Measurements from ENCODE around the gene PTPRN. TPM values are rescaled to one million over a fixed set of nuclear protein-coding genes. Genes with fewer than 3 reads are reported as not detected.

The PTPRN gene
- total and polyA plus RNA-seq, 2 experiments from 2014 or later, result 5.1 to 22.1 TPM

- no peaks in the 10 kb centered on the region; the same call in 1 of the 2 replicates for H3F3A ChIP-seq (replicated peaks; ENCODE audit: low read depth)
- ATAC-seq (peak; percentile 1), DNase-seq (ENCODE audit: low spot score) (no peak)
- Mint-ChIP-seq H3K27ac (peak overlapping the region; percentile 70; the same call in 1 of the 2 replicates), H3K9me3 (no peaks in the 10 kb centered on the region), H3K4me1 (peaks cover 44% of the 10 kb centered on the region), H3K27me3 (ENCODE audit: insufficient read depth, low read depth, poor library complexity) (peaks cover 41% of the 10 kb centered on the region), H3K36me3 (ENCODE audit: low read depth) (peaks cover 40% of the 10 kb centered on the region), H3K4me3 (peak overlapping the region; percentile 85)
- no peak overlapping the region for H3K27ac ChIP-seq (ENCODE audit: low read depth)
- TF ChIP-seq, protein P1, sequence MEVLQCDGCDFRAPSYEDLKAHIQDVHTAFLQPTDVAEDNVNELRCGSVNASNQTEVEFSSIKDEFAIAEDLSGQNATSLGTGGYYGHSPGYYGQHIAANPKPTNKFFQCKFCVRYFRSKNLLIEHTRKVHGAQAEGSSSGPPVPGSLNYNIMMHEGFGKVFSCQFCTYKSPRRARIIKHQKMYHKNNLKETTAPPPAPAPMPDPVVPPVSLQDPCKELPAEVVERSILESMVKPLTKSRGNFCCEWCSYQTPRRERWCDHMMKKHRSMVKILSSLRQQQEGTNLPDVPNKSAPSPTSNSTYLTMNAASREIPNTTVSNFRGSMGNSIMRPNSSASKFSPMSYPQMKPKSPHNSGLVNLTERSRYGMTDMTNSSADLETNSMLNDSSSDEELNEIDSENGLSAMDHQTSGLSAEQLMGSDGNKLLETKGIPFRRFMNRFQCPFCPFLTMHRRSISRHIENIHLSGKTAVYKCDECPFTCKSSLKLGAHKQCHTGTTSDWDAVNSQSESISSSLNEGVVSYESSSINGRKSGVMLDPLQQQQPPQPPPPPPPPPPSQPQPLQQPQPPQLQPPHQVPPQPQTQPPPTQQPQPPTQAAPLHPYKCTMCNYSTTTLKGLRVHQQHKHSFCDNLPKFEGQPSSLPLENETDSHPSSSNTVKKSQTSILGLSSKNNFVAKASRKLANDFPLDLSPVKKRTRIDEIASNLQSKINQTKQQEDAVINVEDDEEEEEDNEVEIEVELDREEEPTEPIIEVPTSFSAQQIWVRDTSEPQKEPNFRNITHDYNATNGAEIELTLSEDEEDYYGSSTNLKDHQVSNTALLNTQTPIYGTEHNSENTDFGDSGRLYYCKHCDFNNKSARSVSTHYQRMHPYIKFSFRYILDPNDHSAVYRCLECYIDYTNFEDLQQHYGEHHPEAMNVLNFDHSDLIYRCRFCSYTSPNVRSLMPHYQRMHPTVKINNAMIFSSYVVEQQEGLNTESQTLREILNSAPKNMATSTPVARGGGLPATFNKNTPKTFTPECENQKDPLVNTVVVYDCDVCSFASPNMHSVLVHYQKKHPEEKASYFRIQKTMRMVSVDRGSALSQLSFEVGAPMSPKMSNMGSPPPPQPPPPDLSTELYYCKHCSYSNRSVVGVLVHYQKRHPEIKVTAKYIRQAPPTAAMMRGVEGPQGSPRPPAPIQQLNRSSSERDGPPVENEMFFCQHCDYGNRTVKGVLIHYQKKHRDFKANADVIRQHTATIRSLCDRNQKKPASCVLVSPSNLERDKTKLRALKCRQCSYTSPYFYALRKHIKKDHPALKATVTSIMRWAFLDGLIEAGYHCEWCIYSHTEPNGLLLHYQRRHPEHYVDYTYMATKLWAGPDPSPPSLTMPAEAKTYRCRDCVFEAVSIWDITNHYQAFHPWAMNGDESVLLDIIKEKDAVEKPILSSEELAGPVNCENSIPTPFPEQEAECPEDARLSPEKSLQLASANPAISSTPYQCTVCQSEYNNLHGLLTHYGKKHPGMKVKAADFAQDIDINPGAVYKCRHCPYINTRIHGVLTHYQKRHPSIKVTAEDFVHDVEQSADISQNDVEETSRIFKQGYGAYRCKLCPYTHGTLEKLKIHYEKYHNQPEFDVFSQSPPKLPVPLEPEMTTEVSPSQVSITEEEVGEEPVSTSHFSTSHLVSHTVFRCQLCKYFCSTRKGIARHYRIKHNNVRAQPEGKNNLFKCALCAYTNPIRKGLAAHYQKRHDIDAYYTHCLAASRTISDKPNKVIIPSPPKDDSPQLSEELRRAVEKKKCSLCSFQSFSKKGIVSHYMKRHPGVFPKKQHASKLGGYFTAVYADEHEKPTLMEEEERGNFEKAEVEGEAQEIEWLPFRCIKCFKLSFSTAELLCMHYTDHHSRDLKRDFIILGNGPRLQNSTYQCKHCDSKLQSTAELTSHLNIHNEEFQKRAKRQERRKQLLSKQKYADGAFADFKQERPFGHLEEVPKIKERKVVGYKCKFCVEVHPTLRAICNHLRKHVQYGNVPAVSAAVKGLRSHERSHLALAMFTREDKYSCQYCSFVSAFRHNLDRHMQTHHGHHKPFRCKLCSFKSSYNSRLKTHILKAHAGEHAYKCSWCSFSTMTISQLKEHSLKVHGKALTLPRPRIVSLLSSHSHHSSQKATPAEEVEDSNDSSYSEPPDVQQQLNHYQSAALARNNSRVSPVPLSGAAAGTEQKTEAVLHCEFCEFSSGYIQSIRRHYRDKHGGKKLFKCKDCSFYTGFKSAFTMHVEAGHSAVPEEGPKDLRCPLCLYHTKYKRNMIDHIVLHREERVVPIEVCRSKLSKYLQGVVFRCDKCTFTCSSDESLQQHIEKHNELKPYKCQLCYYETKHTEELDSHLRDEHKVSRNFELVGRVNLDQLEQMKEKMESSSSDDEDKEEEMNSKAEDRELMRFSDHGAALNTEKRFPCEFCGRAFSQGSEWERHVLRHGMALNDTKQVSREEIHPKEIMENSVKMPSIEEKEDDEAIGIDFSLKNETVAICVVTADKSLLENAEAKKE (CRISPR knock-in tag; IDR thresholded peaks at IDR 0.05), result no peak
- TF ChIP-seq ZNF331 (CRISPR knock-in tag; IDR thresholded peaks at IDR 0.05; ENCODE audit: low read depth) (no peak), NANOG (IDR thresholded peaks at IDR 0.05; ENCODE audit: borderline replicate concordance) (no peak), POLR2AphosphoS5 (IDR thresholded peaks at IDR 0.05; ENCODE audit: low read depth) (no peak), EZH2 (IDR thresholded peaks at IDR 0.05; ENCODE audit: low read depth, unreplicated experiment) (no peak), ZNF114 (CRISPR knock-in tag; IDR thresholded peaks at IDR 0.05) (no peak), CTCF (conservative IDR thresholded peaks at IDR 0.05; ENCODE audit: low read depth in 2 of 2) (no peak), CREB1 (CRISPR knock-in tag; IDR thresholded peaks at IDR 0.05; ENCODE audit: low read depth) (no peak), STAT1 (IDR thresholded peaks at IDR 0.05; ENCODE audit: unreplicated experiment) (no peak), JUNB (IDR thresholded peaks at IDR 0.05; ENCODE audit: unreplicated experiment) (no peak), EZH2phosphoT487 (IDR thresholded peaks at IDR 0.05; ENCODE audit: unreplicated experiment) (no peak)
- TF ChIP-seq, protein P2, sequence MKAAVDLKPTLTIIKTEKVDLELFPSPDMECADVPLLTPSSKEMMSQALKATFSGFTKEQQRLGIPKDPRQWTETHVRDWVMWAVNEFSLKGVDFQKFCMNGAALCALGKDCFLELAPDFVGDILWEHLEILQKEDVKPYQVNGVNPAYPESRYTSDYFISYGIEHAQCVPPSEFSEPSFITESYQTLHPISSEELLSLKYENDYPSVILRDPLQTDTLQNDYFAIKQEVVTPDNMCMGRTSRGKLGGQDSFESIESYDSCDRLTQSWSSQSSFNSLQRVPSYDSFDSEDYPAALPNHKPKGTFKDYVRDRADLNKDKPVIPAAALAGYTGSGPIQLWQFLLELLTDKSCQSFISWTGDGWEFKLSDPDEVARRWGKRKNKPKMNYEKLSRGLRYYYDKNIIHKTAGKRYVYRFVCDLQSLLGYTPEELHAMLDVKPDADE (IDR thresholded peaks at IDR 0.05), result no peak
- TF ChIP-seq, protein P3, sequence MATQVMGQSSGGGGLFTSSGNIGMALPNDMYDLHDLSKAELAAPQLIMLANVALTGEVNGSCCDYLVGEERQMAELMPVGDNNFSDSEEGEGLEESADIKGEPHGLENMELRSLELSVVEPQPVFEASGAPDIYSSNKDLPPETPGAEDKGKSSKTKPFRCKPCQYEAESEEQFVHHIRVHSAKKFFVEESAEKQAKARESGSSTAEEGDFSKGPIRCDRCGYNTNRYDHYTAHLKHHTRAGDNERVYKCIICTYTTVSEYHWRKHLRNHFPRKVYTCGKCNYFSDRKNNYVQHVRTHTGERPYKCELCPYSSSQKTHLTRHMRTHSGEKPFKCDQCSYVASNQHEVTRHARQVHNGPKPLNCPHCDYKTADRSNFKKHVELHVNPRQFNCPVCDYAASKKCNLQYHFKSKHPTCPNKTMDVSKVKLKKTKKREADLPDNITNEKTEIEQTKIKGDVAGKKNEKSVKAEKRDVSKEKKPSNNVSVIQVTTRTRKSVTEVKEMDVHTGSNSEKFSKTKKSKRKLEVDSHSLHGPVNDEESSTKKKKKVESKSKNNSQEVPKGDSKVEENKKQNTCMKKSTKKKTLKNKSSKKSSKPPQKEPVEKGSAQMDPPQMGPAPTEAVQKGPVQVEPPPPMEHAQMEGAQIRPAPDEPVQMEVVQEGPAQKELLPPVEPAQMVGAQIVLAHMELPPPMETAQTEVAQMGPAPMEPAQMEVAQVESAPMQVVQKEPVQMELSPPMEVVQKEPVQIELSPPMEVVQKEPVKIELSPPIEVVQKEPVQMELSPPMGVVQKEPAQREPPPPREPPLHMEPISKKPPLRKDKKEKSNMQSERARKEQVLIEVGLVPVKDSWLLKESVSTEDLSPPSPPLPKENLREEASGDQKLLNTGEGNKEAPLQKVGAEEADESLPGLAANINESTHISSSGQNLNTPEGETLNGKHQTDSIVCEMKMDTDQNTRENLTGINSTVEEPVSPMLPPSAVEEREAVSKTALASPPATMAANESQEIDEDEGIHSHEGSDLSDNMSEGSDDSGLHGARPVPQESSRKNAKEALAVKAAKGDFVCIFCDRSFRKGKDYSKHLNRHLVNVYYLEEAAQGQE (IDR thresholded peaks at IDR 0.05; ENCODE audit: unreplicated experiment), result no peak
- H3K4me1 ChIP-seq (ENCODE audit: insufficient read depth), result peaks cover 7% of the 10 kb centered on the region; the same call in 1 of the 2 replicates
- H3K4me3 ChIP-seq, result peak overlapping the region; percentile 74
- H3K79me2 ChIP-seq (replicated peaks; ENCODE audit: insufficient read depth), result no peaks in the 10 kb centered on the region
- peak overlapping the region; percentile 96 for H3K4me2 ChIP-seq
- peak overlapping the region; percentile 19 for H2AFZ ChIP-seq
- no peaks in the 10 kb centered on the region for H4K20me1 ChIP-seq (replicated peaks; ENCODE audit: insufficient read depth)
- H3K27me3 ChIP-seq (ENCODE audit: insufficient read depth), result peaks cover 48% of the 10 kb centered on the region
- peaks cover 3% of the 10 kb centered on the region; the same call in 1 of the 2 replicates for H3K36me3 ChIP-seq (ENCODE audit: insufficient read depth)
- no peaks in the 10 kb centered on the region for H3K9me2 ChIP-seq (ENCODE audit: insufficient read depth)
Observed at GRCh38 chr2:219252570-219252899, 56.7 kb downstream of the PTPRN start.

Measured in GM23338 (cell line).